GM06990 (cell line): ENCODE measurements around the gene LRRC32.

Experiments
- DNase-seq: peaks from one replicate; pipeline ENCODE4 v3.0.0-alpha.2; 2011; ENCODE audit not compliant: insufficient read length; ENCODE audit errors: extremely low read depth
- H3K27me3 ChIP-seq: replicated peaks from 2 replicates; pipeline ENCODE4 v1.6.0; 2011; ENCODE audit warnings: low read length; ENCODE audit not compliant: control insufficient read depth, insufficient read depth
- H3K36me3 ChIP-seq: 2 replicates; pipeline ENCODE4 v1.5.1; 2011; ENCODE audit warnings: low read length; ENCODE audit not compliant: control insufficient read depth, insufficient read depth
- H3K4me3 ChIP-seq: replicated peaks from 2 replicates; pipeline ENCODE4 v1.5.1; 2011; ENCODE audit warnings: low read depth, mild to moderate bottlenecking, control low read depth, low read length
- TF ChIP-seq, protein P1 (sequence below): IDR thresholded peaks from 2 replicates; pipeline ENCODE4 v1.5.1; 2011; ENCODE audit warnings: low read length, control low read depth, mild to moderate bottlenecking, inconsistent platforms; ENCODE audit not compliant: insufficient read depth, poor library complexity, severe bottlenecking

LRRC32 gene

DNA sequence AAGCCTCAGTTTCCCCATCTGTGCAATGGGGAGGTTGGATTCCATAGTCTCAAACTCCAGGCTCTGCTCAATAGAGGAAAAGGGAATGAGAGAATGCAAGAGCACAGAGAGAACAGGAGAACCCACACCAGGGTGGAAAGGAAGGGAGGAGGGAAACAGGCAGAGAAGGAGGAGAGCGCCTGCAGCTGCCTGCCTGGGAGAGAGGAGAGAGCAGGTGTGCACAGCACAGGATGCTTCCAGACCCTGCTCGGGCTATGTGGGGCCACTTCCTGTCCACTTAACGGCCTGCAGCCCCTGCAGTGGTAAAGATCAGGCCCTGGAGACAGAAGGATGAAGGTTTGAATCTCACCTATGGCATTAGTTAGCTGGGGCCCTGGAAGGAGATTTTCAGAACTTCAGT is 12.3 kb downstream of the LRRC32 start:
- peaks cover 1% of the 10 kb centered on the region; the same call in 1 of the 2 replicates for H3K27me3 ChIP-seq
- H3K4me3 ChIP-seq, result no peak overlapping the region
- no peak for DNase-seq
- TF ChIP-seq, protein P1, sequence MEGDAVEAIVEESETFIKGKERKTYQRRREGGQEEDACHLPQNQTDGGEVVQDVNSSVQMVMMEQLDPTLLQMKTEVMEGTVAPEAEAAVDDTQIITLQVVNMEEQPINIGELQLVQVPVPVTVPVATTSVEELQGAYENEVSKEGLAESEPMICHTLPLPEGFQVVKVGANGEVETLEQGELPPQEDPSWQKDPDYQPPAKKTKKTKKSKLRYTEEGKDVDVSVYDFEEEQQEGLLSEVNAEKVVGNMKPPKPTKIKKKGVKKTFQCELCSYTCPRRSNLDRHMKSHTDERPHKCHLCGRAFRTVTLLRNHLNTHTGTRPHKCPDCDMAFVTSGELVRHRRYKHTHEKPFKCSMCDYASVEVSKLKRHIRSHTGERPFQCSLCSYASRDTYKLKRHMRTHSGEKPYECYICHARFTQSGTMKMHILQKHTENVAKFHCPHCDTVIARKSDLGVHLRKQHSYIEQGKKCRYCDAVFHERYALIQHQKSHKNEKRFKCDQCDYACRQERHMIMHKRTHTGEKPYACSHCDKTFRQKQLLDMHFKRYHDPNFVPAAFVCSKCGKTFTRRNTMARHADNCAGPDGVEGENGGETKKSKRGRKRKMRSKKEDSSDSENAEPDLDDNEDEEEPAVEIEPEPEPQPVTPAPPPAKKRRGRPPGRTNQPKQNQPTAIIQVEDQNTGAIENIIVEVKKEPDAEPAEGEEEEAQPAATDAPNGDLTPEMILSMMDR, result no peak
- no peaks in the 10 kb centered on the region for H3K36me3 ChIP-seq

DNA sequence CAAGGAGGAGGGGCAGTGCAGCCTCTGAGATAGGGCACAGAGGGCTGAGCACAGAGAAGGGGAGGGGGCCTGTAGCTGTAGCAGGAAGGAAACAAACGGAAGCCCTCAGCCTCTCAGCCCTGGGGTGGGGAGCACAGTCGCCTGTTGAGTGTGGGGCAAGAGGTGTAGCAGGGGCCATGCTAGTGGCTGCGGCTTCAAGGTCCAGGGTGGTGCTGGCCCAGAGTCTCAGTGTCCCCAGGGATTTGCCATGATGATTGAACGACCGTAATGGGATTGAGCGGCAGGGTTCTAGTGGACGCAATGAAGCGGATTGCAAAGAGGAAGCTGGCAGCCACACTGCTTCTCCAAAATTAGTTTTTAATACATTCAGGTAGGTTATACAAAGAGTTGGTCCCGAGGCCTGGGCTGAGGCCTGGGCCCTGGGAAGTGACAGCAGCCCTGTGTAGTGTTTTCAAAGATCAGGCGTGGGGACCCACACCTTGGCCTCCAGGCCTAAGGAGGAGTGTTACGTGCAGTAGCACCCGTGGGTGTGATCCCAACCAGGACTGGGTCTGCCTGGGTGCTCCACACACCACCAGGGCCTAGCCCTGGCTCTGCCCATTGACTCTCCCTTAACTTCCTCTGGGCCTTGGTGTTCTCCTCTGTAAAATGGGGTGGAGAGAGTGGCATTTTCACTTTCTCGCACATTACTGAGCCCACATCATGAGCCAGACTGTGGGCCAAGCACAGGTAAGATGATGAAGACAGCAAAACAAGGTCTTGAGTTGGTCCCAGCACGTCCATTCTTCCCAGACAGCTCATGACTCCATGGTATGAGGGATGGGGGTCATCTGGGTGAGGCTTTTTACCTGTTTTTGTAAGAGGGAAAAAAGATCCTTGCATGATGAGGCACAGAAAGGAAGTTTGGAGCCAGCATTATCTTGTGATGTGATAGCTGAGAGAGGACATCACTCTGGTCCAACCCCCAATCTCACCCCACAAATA is 13.1 kb downstream of the LRRC32 start:
- no peak overlapping the region for H3K4me3 ChIP-seq
- peaks cover 1% of the 10 kb centered on the region; the same call in 1 of the 2 replicates for H3K27me3 ChIP-seq
- TF ChIP-seq, protein P1, result no peak
- H3K36me3 ChIP-seq, result no peaks in the 10 kb centered on the region
- no peak for DNase-seq

- H3K36me3 ChIP-seq, result no peaks in the 10 kb centered on the region
- H3K27me3 ChIP-seq, result peaks cover 1% of the 10 kb centered on the region; the same call in 1 of the 2 replicates
- TF ChIP-seq, protein P1, result no peak
- no peak for DNase-seq
- H3K4me3 ChIP-seq, result no peak overlapping the region
These were observed 13.9 kb downstream of the LRRC32 start for GRCh38 chr11:76656571-76657081.

DNA sequence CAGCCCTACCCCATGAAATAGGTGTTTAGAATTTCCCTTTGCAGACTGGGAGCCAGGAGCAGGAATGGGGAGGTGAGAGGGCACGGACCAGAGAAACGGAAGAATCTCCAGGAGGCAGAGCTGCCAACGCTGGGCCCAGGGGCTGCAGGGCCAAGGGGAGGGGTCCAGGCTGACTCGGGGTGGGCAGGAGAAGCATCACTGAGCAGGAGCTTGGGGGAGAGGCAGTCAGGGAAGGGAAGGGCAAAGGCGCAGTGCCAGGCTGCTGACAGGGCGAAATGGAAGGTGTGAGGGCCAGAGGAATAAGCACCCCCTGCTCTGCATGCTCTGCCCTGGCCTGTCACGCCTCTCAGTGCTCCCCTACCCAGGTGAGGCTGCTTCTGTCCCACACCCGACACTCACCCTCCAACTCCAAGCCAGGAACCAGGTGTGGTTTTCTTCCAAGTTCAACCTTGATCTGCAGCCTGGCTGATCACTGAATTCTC is 14.5 kb downstream of the LRRC32 start:
- TF ChIP-seq, protein P1, result no peak
- peaks cover 1% of the 10 kb centered on the region; the same call in 1 of the 2 replicates for H3K27me3 ChIP-seq
- no peak overlapping the region for H3K4me3 ChIP-seq
- no peaks in the 10 kb centered on the region for H3K36me3 ChIP-seq
- DNase-seq, result no peak

GRCh38 chr11:76655501-76656049 is 15.0 kb downstream of the LRRC32 start:
- TF ChIP-seq, protein P1, result no peak
- Histone ChIP-seq H3K36me3 (no peaks in the 10 kb centered on the region), H3K27me3 (peaks cover 1% of the 10 kb centered on the region; the same call in 1 of the 2 replicates), H3K4me3 (no peak overlapping the region)
- no peak for DNase-seq
